A549 (cell line): ENCODE results near the gene TCF12. TPM values are rescaled to one million over a fixed set of nuclear protein-coding genes. Genes with fewer than 3 reads are reported as not detected.
A peak's percentile ranks its signal among the peaks of the same experiment; 100 is the strongest.

ENCODE experiments used
- ATAC-seq, 2 experiments: fragments of 200-7000 bp in 1 of 2; fragments of >200 bp in 1 of 2; cut with Nextera tagmentation in 1 of 2; cut with Tn5 transposase in 1 of 2; 3 replicates each; pipeline versions ENCODE4 v1.8.0 to v1.9.1; 2018 to 2020; ENCODE audit warnings: mild to moderate bottlenecking in 1 of 2, moderate library complexity in 1 of 2
- CTCF ChIA-PET: fragments of 300-600 bp; sonication (Branson Sonifier 250); formaldehyde crosslinking; extraction: SDS; loops from one replicate; lab custom pipeline; 2021; ENCODE audit warnings: antibody characterized with exemption, inconsistent platforms; lab: Yijun Ruan, JAX
- POLR2A ChIA-PET: fragments of 350-600 bp; formaldehyde crosslinking; extraction: SDS; loops from one replicate; lab custom pipeline; 2021; ENCODE audit warnings: antibody characterized with exemption, inconsistent platforms; lab: Yijun Ruan, JAX
- DNase-seq, 2 experiments: peaks; one replicate each; pipeline versions ENCODE4 v3.0.0 to v3.0.0-alpha.2; 2011 to 2016; ENCODE audit warnings: low read depth in 1 of 2, low spot score in 1 of 2
- FAIRE-seq: peaks from 2 replicates; lab custom pipeline; 2011; peaks lifted over from hg19 to GRCh38; lab: Jason Lieb, UNC
- H3K27ac ChIP-seq, 2 experiments: fragments of >200 bp; sonication (Bioruptor Twin); formaldehyde crosslinking; 3 replicates each; pipeline ENCODE4 v1.5.1; 2016 to 2017
- H3K4me1 ChIP-seq: fragments of >200 bp; sonication (Bioruptor Twin); formaldehyde crosslinking; 3 replicates; pipeline ENCODE4 v1.6.1; 2016
- H3K4me2 ChIP-seq: fragments of >200 bp; sonication (Bioruptor Twin); formaldehyde crosslinking; 3 replicates; pipeline ENCODE4 v1.6.1; 2016
- H3K4me3 ChIP-seq: fragments of >200 bp; sonication (Bioruptor Twin); formaldehyde crosslinking; 3 replicates; pipeline ENCODE4 v1.5.1; 2016
- H3K9me3 ChIP-seq: fragments of >200 bp; sonication (Bioruptor Twin); formaldehyde crosslinking; 3 replicates; pipeline ENCODE4 v1.6.1; 2016
- ATOH8 ChIP-seq: fragments of 250-450 bp; sonication (Bioruptor Pico); IDR thresholded peaks from 2 replicates; pipeline ENCODE4 v1.5.0; 2020; ENCODE audit warnings: low read depth, mild to moderate bottlenecking, moderate library complexity
- CEBPB ChIP-seq, 2 experiments: fragments of >200 bp in 1 of 2; sonication (Bioruptor Twin) in 1 of 2; formaldehyde crosslinking in 1 of 2; IDR thresholded peaks; 2 replicates each; pipeline ENCODE4 v1.6.1; 2012 to 2016
- CTCF ChIP-seq: fragments of >200 bp; sonication (Bioruptor Twin); formaldehyde crosslinking; IDR thresholded peaks from 3 replicates; pipeline ENCODE4 v1.5.1; 2016
- E2F6 ChIP-seq: IDR thresholded peaks from 2 replicates; pipeline ENCODE4 v1.6.1; 2012; ENCODE audit warnings: low read depth, borderline replicate concordance
- EHF ChIP-seq: fragments of 250-450 bp; sonication (Bioruptor Pico); IDR thresholded peaks from 2 replicates; pipeline ENCODE4 v1.5.0; 2020; ENCODE audit warnings: mild to moderate bottlenecking
- GATA3 ChIP-seq: IDR thresholded peaks from 2 replicates; pipeline ENCODE4 v1.6.1; 2012; ENCODE audit warnings: borderline replicate concordance
- HDAC2 ChIP-seq: fragments of 200-600 bp; sonication (generic); IDR thresholded peaks from 2 replicates; pipeline ENCODE4 v1.6.1; 2016
- HES2 ChIP-seq: fragments of >200 bp; sonication (Bioruptor Twin); formaldehyde crosslinking; IDR thresholded peaks from 2 replicates; pipeline ENCODE4 v1.6.1; 2016
- HEYL ChIP-seq: fragments of 250-450 bp; sonication (Bioruptor Pico); IDR thresholded peaks from 2 replicates; pipeline ENCODE4 v1.8.0; 2021; ENCODE audit warnings: mild to moderate bottlenecking, moderate library complexity
- HMGXB4 ChIP-seq: fragments of 250-450 bp; sonication (Bioruptor Pico); IDR thresholded peaks from 2 replicates; pipeline ENCODE4 v1.5.0; 2021; ENCODE audit warnings: mild to moderate bottlenecking, moderate library complexity, borderline replicate concordance
- HOXB5 ChIP-seq: fragments of 250-450 bp; sonication (Bioruptor Pico); IDR thresholded peaks from 2 replicates; pipeline ENCODE4 v1.5.0; 2020; ENCODE audit warnings: mild to moderate bottlenecking, moderate library complexity
- JUN ChIP-seq, 2 experiments: fragments of >200 bp; sonication (Bioruptor Twin); formaldehyde crosslinking; IDR thresholded peaks; 2 replicates in 1 of 2; 3 replicates in 1 of 2; pipeline ENCODE4 v1.6.1; 2016 to 2017
- JUNB ChIP-seq: fragments of >200 bp; sonication (Bioruptor Twin); formaldehyde crosslinking; IDR thresholded peaks from 2 replicates; pipeline ENCODE4 v1.6.1; 2016
- KDM5A ChIP-seq: fragments of 200-600 bp; sonication (generic); IDR thresholded peaks from 2 replicates; pipeline ENCODE4 v1.6.1; 2016; ENCODE audit warnings: antibody characterized with exemption, mild to moderate bottlenecking
- NPAS2 ChIP-seq: fragments of 250-450 bp; sonication (Bioruptor Pico); IDR thresholded peaks from 2 replicates; pipeline ENCODE4 v1.8.0; 2022; ENCODE audit warnings: mild to moderate bottlenecking, moderate library complexity, borderline replicate concordance
- NR3C1 ChIP-seq: fragments of >200 bp; sonication (Bioruptor Twin); formaldehyde crosslinking; IDR thresholded peaks from 3 replicates; pipeline ENCODE4 v1.6.1; 2017
- RCOR1 ChIP-seq: fragments of 150-350 bp; IDR thresholded peaks from 2 replicates; pipeline ENCODE4 v1.6.1; 2014; ENCODE audit warnings: antibody characterized with exemption, low read length, low read depth
- SREBF2 ChIP-seq: fragments of 450-650 bp; IDR thresholded peaks from 2 replicates; pipeline ENCODE4 v1.6.1; 2014; ENCODE audit warnings: mild to moderate bottlenecking, moderate library complexity
- TP53 ChIP-seq: fragments of 250-450 bp; sonication (Bioruptor Pico); IDR thresholded peaks from 2 replicates; pipeline ENCODE4 v1.5.0; 2021; ENCODE audit warnings: mild to moderate bottlenecking, moderate library complexity
- ZC3H11A ChIP-seq: fragments of 450-650 bp; IDR thresholded peaks from 2 replicates; pipeline ENCODE4 v1.6.1; 2014; ENCODE audit warnings: antibody characterized with exemption, mild to moderate bottlenecking
- ZFP36 ChIP-seq: fragments of 450-650 bp; IDR thresholded peaks from 2 replicates; pipeline ENCODE4 v1.6.1; 2014; ENCODE audit warnings: borderline replicate concordance; ENCODE audit not compliant: partially characterized antibody
- WGBS: methylation state at CpG from one replicate; pipeline ENCODE4 v1.1.6; 2017; ENCODE audit errors: missing lambda C conversion rate; 5-methylcytosine and 5-hydroxymethylcytosine counted together
- polyA plus RNA-seq, 4 experiments: library from polyadenylated mRNA; depleted of rRNA in 3 of 4; stranded (reverse); fragments of >200 nt; fragmentation: RNase III in 1 of 4; extraction: RNeasy Plus Mini Kit Qiagen cat#74134 plus additional on column Dnase treatment in 1 of 4; gene quantifications; 2 replicates in 3 of 4; 3 replicates in 1 of 4; pipeline ENCODE4 v1.2.3, GENCODE V29; 2011 to 2017

Gene TCF12
- polyA plus RNA-seq, 2 of the 4 experiments (the other 2 are of a cell fraction): 36.3 to 121 TPM

- Histone ChIP-seq H3K4me2 (0 out of 3 replicates have a peak overlapping the region, but pooled peaks have one; percentile 3), H3K4me3 (no peak overlapping the region), H3K9me3 (no peaks in the 10 kb centered on the region), H3K4me1 (peaks cover 64% of the 10 kb centered on the region), H3K27ac (no peak overlapping the region)
- ChIA-PET CTCF (no interaction called here), POLR2A (no interaction called here)
- 49% methylated on average over 3 of the region's 3 CpGs for WGBS
- DNase-seq (no peak), FAIRE-seq (no peak), ATAC-seq (no peak)
- no peak for TF ChIP-seq HDAC2
- no peak for TF ChIP-seq ZFP36
- TF ChIP-seq NPAS2 (CRISPR knock-in tag): no peak
- TF ChIP-seq ATOH8 (CRISPR knock-in tag): no peak
- no peak for TF ChIP-seq HEYL (CRISPR knock-in tag)
- no peak for TF ChIP-seq NR3C1
- TF ChIP-seq CTCF: no peak
- no peak for TF ChIP-seq SREBF2
- no peak for TF ChIP-seq EHF (CRISPR knock-in tag)
- TF ChIP-seq GATA3: no peak
- no peak for TF ChIP-seq JUNB
- TF ChIP-seq TP53 (CRISPR knock-in tag): no peak
- TF ChIP-seq KDM5A: no peak
- no peak for TF ChIP-seq CEBPB (IDR thresholded peaks at IDR 0.05)
- no peak for TF ChIP-seq HOXB5 (CRISPR knock-in tag)
- TF ChIP-seq, all 56 proteins: peak for 0
Measured at GRCh38 chr15:56987286-56987685, 68.8 kb downstream of the TCF12 start.

GRCh38 chr15:56988219-56988618, 69.8 kb downstream of the TCF12 start:
- Histone ChIP-seq H3K9me3 (no peaks in the 10 kb centered on the region), H3K4me2 (peak overlapping the region; percentile 60; the same call in 2 of the 3 replicates), H3K27ac (no peak overlapping the region), H3K4me3 (no peak overlapping the region), H3K4me1 (peaks cover 56% of the 10 kb centered on the region)
- ChIA-PET POLR2A (no interaction called here), CTCF (no interaction called here)
- FAIRE-seq (peak; percentile 32), DNase-seq (no peak), ATAC-seq (peak in 1 of 2 experiments; percentile 33; a peak in 1 of 6 replicates)
- TF ChIP-seq RCOR1 (no peak), E2F6 (no peak), JUN (IDR thresholded peaks at IDR 0.05) (no peak), HMGXB4 (no peak), ZC3H11A (no peak), NR3C1 (no peak), HES2 (no peak)
